ENCODE measurements around the gene WDR59. TPM values are rescaled to one million over a fixed set of nuclear protein-coding genes. Genes with fewer than 3 reads are reported as not detected.
A peak's percentile ranks its signal among the peaks of the same experiment; 100 is the strongest.
"Not testable (repeated sequence)": the region's sequence is repeated elsewhere in the genome, so short reads cannot be mapped to it uniquely, and the experiment has no call there.

The WDR59 gene
- total and polyA plus RNA-seq, 11 donors, result 16.0 to 52.2 (median 39.5) TPM

DNA sequence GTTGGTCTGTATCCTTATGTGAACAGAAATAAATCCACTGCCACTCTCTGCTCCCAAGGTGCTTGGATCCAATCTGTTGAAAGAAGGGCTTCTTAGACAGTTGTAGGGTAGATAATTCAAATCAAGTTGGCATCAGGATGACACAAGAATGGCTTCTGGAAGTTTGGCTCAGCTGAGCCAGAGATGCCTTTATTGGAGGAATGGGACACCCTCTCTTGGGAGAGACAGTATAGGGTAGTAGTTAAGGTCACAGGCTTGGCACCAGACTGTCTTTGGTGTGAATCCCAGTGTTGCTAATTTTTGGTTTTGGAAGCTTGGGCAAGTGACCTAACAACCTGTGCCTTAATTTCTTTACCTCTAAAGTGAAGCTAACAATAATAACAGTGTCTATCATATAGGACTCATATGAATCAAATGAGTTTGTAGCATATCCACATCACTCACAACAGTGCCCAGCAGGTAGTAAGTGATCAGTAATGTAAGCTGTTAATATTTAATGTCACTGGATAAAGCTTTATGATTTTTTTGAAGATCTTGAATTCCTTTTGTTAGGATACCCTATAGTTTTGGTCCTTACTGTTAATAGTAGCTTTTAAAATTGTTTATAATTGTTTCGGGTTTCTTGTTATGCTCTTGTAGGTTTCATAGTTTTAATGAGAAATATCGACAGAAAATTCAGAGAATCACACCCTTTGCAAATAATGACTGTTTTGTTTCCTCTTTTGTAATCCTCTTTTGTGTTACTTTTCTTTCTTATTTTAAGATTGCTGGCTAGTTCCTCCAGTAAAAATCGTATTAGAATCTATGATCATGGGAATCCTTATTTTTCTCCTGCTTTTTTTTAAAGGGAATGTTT is 33.0 kb upstream of the WDR59 start:
- peaks cover 5 to 42% (median 19%) of the 10 kb centered on the region in 12 donors for H3K4me1 ChIP-seq
- ATAC-seq, result no peak
- no peaks in the 10 kb centered on the region for H3K27me3 ChIP-seq
- WGBS, 4 donors, result 54 to 70% (median 63%) methylated on average over 3 of the region's 3 CpGs
- peak overlapping the region in 1 of 12 donors; percentile 2 for H3K27ac ChIP-seq
- no peaks in the 10 kb centered on the region for H3K36me3 ChIP-seq
- peaks cover 0 to 17% (median 7%) of the 10 kb centered on the region in 12 donors for H3K9me3 ChIP-seq
- intact Hi-C loops (cut with DNase I), result no loop called here
- no peak for DNase-seq
- H3K4me3 ChIP-seq, result no peak overlapping the region
- no peak for TF ChIP-seq POLR2A (IDR thresholded peaks at IDR 0.05)
- TF ChIP-seq, protein P1, sequence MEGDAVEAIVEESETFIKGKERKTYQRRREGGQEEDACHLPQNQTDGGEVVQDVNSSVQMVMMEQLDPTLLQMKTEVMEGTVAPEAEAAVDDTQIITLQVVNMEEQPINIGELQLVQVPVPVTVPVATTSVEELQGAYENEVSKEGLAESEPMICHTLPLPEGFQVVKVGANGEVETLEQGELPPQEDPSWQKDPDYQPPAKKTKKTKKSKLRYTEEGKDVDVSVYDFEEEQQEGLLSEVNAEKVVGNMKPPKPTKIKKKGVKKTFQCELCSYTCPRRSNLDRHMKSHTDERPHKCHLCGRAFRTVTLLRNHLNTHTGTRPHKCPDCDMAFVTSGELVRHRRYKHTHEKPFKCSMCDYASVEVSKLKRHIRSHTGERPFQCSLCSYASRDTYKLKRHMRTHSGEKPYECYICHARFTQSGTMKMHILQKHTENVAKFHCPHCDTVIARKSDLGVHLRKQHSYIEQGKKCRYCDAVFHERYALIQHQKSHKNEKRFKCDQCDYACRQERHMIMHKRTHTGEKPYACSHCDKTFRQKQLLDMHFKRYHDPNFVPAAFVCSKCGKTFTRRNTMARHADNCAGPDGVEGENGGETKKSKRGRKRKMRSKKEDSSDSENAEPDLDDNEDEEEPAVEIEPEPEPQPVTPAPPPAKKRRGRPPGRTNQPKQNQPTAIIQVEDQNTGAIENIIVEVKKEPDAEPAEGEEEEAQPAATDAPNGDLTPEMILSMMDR (IDR thresholded peaks at IDR 0.05), result no peak

DNA sequence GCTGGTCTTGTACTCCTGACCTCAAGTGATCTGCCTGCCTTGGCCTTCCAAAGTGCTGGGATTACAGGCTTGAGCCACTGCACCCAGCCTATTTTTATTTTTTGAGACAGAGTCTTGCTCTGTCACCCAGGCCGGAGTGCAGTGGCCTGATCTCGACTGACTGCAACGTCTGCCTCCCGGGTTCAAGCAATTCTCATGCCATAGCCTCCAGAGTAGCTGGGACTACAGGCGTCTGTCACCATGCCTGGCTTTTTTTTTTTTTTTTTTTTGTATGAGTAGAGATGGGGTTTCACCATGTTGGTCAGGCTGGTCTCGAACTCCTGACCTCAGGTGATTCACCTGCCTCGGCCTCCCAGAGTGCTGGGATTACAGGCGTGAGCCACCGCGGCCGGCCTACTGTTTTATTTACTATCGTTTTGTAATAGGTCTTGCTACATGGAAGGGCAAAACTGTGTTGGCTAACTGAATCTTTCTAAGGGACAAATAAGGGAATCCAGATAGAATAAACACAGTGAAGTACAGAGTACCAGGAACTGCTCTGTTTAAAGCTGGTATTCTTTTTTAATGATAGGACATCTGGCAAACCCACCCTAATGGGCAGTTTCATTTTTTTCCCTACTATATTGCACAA is 31.6 kb upstream of the WDR59 start:
- H3K36me3 ChIP-seq; intact Hi-C loops (cut with DNase I); H3K27me3 ChIP-seq; H3K4me3 ChIP-seq; ATAC-seq; DNase-seq: not testable (repeated sequence)
- WGBS, 4 donors, result 91 to 96% (median 95%) methylated on average over 12 of the region's 12 CpGs
- H3K4me1 ChIP-seq, result peaks cover 5 to 55% (median 32%) of the 10 kb centered on the region in 12 donors
- peaks cover 0 to 12% (median 6%) of the 10 kb centered on the region in 12 donors for H3K9me3 ChIP-seq
- H3K27ac ChIP-seq, result peak overlapping the region in 1 of 12 donors; percentile 32

DNA sequence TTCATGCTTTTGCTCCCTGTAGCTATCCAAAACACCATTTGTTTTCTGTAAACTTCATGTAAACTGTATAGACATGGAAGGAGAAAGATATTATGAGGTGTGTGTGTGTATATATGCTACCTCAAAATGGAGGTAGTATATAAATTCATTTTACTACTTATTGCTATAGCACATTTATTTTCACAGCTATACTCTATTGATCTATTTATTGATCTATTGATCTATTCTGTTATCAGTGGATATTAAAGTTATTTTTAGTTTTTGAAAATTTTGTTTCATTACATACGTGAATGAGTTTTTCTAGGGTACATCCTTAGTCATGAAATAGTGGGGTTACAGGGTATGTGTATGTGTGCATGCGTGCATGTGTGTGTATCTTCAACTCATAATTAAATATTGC is 29.4 kb upstream of the WDR59 start:
- no peaks in the 10 kb centered on the region for H3K9me3 ChIP-seq
- WGBS, 4 donors, result 96 to 98% (median 97%) methylated on average over 2 of the region's 2 CpGs
- H3K27ac ChIP-seq, result peak overlapping the region in 2 of 12 donors; percentile 82 to 86
- peaks cover 5 to 63% (median 43%) of the 10 kb centered on the region in 12 donors for H3K4me1 ChIP-seq
- ATAC-seq (no peak), DNase-seq (no peak)
- H3K36me3 ChIP-seq, result no peaks in the 10 kb centered on the region
- intact Hi-C loops (cut with DNase I), result loop anchor here in 2 of 10 donors (5.0 kb wide), 1 partner anchor 33 kb away; no protein-coding TSS in a partner anchor
- no peak for TF ChIP-seq POLR2A (IDR thresholded peaks at IDR 0.05)
- TF ChIP-seq, protein P1 (IDR thresholded peaks at IDR 0.05), result no peak
- no peaks in the 10 kb centered on the region for H3K27me3 ChIP-seq
- no peak overlapping the region for H3K4me3 ChIP-seq

DNA sequence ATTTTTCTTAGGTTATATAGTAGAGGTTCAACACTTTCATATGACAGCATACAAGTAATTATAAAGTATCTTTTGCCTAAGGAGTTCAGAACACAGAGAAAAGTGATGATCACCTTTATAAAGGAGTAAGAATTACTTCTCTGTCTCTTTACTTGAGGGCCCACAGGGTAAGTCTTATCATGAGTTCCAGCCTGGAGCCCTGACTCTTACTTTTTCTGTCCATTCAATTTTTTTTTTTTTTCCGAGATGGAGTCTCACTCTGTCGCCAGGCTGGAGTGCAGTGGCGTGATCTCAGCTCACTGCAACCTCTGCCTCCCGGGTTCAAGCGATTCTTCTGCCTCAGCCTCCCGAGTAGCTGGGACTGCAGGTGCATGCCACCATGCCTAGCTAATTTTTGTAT is 28.2 kb upstream of the WDR59 start:
- not testable (repeated sequence) for DNase-seq, H3K9me3 ChIP-seq, ATAC-seq, H3K27me3 ChIP-seq, H3K36me3 ChIP-seq, H3K4me3 ChIP-seq
- intact Hi-C loops (cut with DNase I), result loop anchor here in 2 of 10 donors (5.0 kb wide), 1 partner anchor 34 kb away; no protein-coding TSS in a partner anchor
- WGBS, 4 donors, result 81 to 86% (median 85%) methylated on average over 6 of the region's 6 CpGs
- Histone ChIP-seq H3K27ac (peak overlapping the region in 11 of 12 donors; percentile 12 to 86 (median 82)), H3K4me1 (peaks cover 5 to 57% (median 42%) of the 10 kb centered on the region in 12 donors)

Data from heart left ventricle (tissue), 16 donors.